HG03135 (cell line): ENCODE measurements around the gene SHISAL2A.

Experiments used
- ATAC-seq: cut with Tn5 transposase; IDR thresholded peaks from one replicate; pipeline ENCODE4 v1.9.1; 2021; ENCODE audit warnings: mild to moderate bottlenecking, moderate library complexity; ENCODE audit not compliant: unreplicated experiment

The SHISAL2A gene

GRCh38 chr1:52615489-52616042, 17.4 kb upstream of the SHISAL2A start:
- ATAC-seq, result no peak

GRCh38 chr1:52621950-52622349, 11.0 kb upstream of the SHISAL2A start:
- no peak for ATAC-seq

GRCh38 chr1:52623812-52624211, 9.2 kb upstream of the SHISAL2A start:
- no peak for ATAC-seq

GRCh38 chr1:52627028-52627427, 5.9 kb upstream of the SHISAL2A start:
- no peak for ATAC-seq

GRCh38 chr1:52628614-52629324, 4.2 kb upstream of the SHISAL2A start:
- ATAC-seq, result no peak

GRCh38 chr1:52629325-52629643, 3.7 kb upstream of the SHISAL2A start:
- ATAC-seq, result no peak

GRCh38 chr1:52629667-52630066, 3.3 kb upstream of the SHISAL2A start:
- no peak for ATAC-seq

- ATAC-seq, result no peak
Observed at GRCh38 chr1:52631759-52632331, 1.1 kb upstream of the SHISAL2A start.

- ATAC-seq, result no peak
Observed at GRCh38 chr1:52633291-52633754, 355 bp downstream of the SHISAL2A start.

GRCh38 chr1:52634111-52634510, 1.1 kb downstream of the SHISAL2A start:
- no peak for ATAC-seq

- ATAC-seq, result no peak
Observed at GRCh38 chr1:52635321-52636089, 2.5 kb downstream of the SHISAL2A start.

GRCh38 chr1:52636721-52637695, 4.0 kb downstream of the SHISAL2A start:
- peak; percentile 74 for ATAC-seq

- ATAC-seq, result no peak
Observed at GRCh38 chr1:52637946-52638345, 5.0 kb downstream of the SHISAL2A start.

- ATAC-seq, result no peak
Observed at GRCh38 chr1:52640697-52641096, 7.7 kb downstream of the SHISAL2A start.

- ATAC-seq, result no peak
Observed at GRCh38 chr1:52641307-52641706, 8.3 kb downstream of the SHISAL2A start.

GRCh38 chr1:52645261-52645660, 12.3 kb downstream of the SHISAL2A start:
- no peak for ATAC-seq

- ATAC-seq, result no peak
Observed at GRCh38 chr1:52651904-52652303, 18.9 kb downstream of the SHISAL2A start.

- no peak for ATAC-seq
Observed at GRCh38 chr1:52653207-52653849, 20.4 kb downstream of the SHISAL2A start.

GRCh38 chr1:52654063-52654462, 21.1 kb downstream of the SHISAL2A start:
- no peak for ATAC-seq

GRCh38 chr1:52657702-52658101, 24.7 kb downstream of the SHISAL2A start:
- no peak for ATAC-seq
